ENCODE measurements around the gene NOTCH1. TPM values are rescaled to one million over a fixed set of nuclear protein-coding genes. Genes with fewer than 3 reads are reported as not detected.

The NOTCH1 gene
- total and polyA plus RNA-seq, 2 donors (not counting 1 experiment from before 2014, with no cell fraction given), result 3.3 to 10.9 TPM

GRCh38 chr9:136526625-136527066 lies 19.2 kb downstream of the NOTCH1 start:
- peaks cover 11% of the 10 kb centered on the region for H3K79me2 ChIP-seq (ENCODE audit: control insufficient read depth, insufficient read depth, low read length)
- TF ChIP-seq CTCF (conservative IDR thresholded peaks at IDR 0.05 in 1 of 2, IDR thresholded peaks at IDR 0.05 in 1 of 2; ENCODE audit: low read depth in 1 of 2, low read length in 2 of 2) (no peak), EZH2 (IDR thresholded peaks at IDR 0.05; ENCODE audit: low read length, missing control alignments) (no peak)
- H2AFZ ChIP-seq (ENCODE audit: low read length), result no peak overlapping the region
- no peak overlapping the region for H3K4me3 ChIP-seq (replicated peaks in 1 of 4; ENCODE audit: control extremely low read depth in 1 of 4, insufficient read depth in 1 of 4, low read depth in 3 of 4, low read length in 4 of 4)
- H3K4me2 ChIP-seq (ENCODE audit: extremely low read depth, insufficient read depth, low read length), result no peak overlapping the region
- no peaks in the 10 kb centered on the region for H3K27me3 ChIP-seq (ENCODE audit: control insufficient read depth, insufficient read depth, low read length)
- no peaks in the 10 kb centered on the region for H3K9me3 ChIP-seq (ENCODE audit: control insufficient read depth, insufficient read depth, low read depth, low read length)
- no peaks in the 10 kb centered on the region for H4K20me1 ChIP-seq (ENCODE audit: control insufficient read depth, extremely low read depth, insufficient read depth, low read length)
- no peak overlapping the region for H3K27ac ChIP-seq (ENCODE audit: insufficient read depth, low read length)
- no peak overlapping the region for H3K9ac ChIP-seq (ENCODE audit: insufficient read depth, low read length)
- H3K36me3 ChIP-seq (ENCODE audit: control insufficient read depth, insufficient read depth, low read length), result no peaks in the 10 kb centered on the region
- no peak for DNase-seq (ENCODE audit: low read depth in 2 of 2)
- no peaks in the 10 kb centered on the region for H3K4me1 ChIP-seq (ENCODE audit: control insufficient read depth, extremely low read depth, insufficient read depth, low read length)

- Histone ChIP-seq H4K20me1 (ENCODE audit: control insufficient read depth, extremely low read depth, insufficient read depth, low read length) (no peaks in the 10 kb centered on the region), H2AFZ (ENCODE audit: low read length) (no peak overlapping the region), H3K4me3 (replicated peaks in 1 of 4; ENCODE audit: control extremely low read depth in 1 of 4, insufficient read depth in 1 of 4, low read depth in 3 of 4, low read length in 4 of 4) (no peak overlapping the region), H3K9me3 (ENCODE audit: control insufficient read depth, insufficient read depth, low read depth, low read length) (no peaks in the 10 kb centered on the region), H3K9ac (ENCODE audit: insufficient read depth, low read length) (no peak overlapping the region), H3K4me2 (ENCODE audit: extremely low read depth, insufficient read depth, low read length) (no peak overlapping the region), H3K79me2 (ENCODE audit: control insufficient read depth, insufficient read depth, low read length) (peaks cover 8% of the 10 kb centered on the region), H3K27me3 (ENCODE audit: control insufficient read depth, insufficient read depth, low read length) (no peaks in the 10 kb centered on the region), H3K4me1 (ENCODE audit: control insufficient read depth, extremely low read depth, insufficient read depth, low read length) (no peaks in the 10 kb centered on the region), H3K36me3 (ENCODE audit: control insufficient read depth, insufficient read depth, low read length) (no peaks in the 10 kb centered on the region), H3K27ac (ENCODE audit: insufficient read depth, low read length) (no peak overlapping the region)
- TF ChIP-seq CTCF (conservative IDR thresholded peaks at IDR 0.05 in 1 of 2, IDR thresholded peaks at IDR 0.05 in 1 of 2; ENCODE audit: low read depth in 1 of 2, low read length in 2 of 2) (no peak), EZH2 (IDR thresholded peaks at IDR 0.05; ENCODE audit: low read length, missing control alignments) (no peak)
- no peak for DNase-seq (ENCODE audit: low read depth in 2 of 2)
Observed at GRCh38 chr9:136525841-136526499, 19.9 kb downstream of the NOTCH1 start.

GRCh38 chr9:136525207-136525606 lies 20.6 kb downstream of the NOTCH1 start:
- Histone ChIP-seq H3K27me3 (ENCODE audit: control insufficient read depth, insufficient read depth, low read length) (no peaks in the 10 kb centered on the region), H3K4me3 (replicated peaks in 1 of 4; ENCODE audit: control extremely low read depth in 1 of 4, insufficient read depth in 1 of 4, low read depth in 3 of 4, low read length in 4 of 4) (no peak overlapping the region), H3K27ac (ENCODE audit: insufficient read depth, low read length) (no peak overlapping the region), H3K9ac (ENCODE audit: insufficient read depth, low read length) (no peak overlapping the region), H2AFZ (ENCODE audit: low read length) (no peak overlapping the region), H3K4me2 (ENCODE audit: extremely low read depth, insufficient read depth, low read length) (no peak overlapping the region), H3K79me2 (ENCODE audit: control insufficient read depth, insufficient read depth, low read length) (peaks cover 8% of the 10 kb centered on the region), H3K4me1 (ENCODE audit: control insufficient read depth, extremely low read depth, insufficient read depth, low read length) (no peaks in the 10 kb centered on the region), H3K9me3 (ENCODE audit: control insufficient read depth, insufficient read depth, low read depth, low read length) (no peaks in the 10 kb centered on the region), H3K36me3 (ENCODE audit: control insufficient read depth, insufficient read depth, low read length) (no peaks in the 10 kb centered on the region), H4K20me1 (ENCODE audit: control insufficient read depth, extremely low read depth, insufficient read depth, low read length) (no peaks in the 10 kb centered on the region)
- TF ChIP-seq CTCF (conservative IDR thresholded peaks at IDR 0.05 in 1 of 2, IDR thresholded peaks at IDR 0.05 in 1 of 2; ENCODE audit: low read depth in 1 of 2, low read length in 2 of 2) (no peak), EZH2 (IDR thresholded peaks at IDR 0.05; ENCODE audit: low read length, missing control alignments) (no peak)
- no peak for DNase-seq (ENCODE audit: low read depth in 2 of 2)
